Measurements from ENCODE around the gene GPR84.

The GPR84 gene

DNA sequence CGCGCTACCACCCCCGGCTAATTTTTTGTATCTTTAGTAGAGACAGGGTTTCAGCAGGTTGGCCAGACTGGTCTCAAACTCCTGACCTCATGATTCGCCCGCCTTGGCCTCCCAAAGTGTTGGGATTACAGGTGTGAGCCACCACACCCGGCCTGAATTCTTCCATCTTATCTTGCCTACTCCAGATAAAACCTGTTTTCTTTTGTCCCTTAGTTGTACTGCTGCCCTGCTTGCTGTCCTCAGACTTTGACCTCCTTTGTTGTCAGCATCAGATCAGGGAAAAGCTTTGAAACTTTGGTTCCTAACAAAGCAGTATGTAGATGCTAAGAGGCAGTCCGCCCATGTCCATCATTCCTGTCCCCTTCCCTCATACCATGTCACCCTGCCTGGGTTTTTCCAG is 23.4 kb downstream of the GPR84 start:
- peaks cover 0 to 33% (median 20%) of the 10 kb centered on the region in 4 donors for H3K4me1 ChIP-seq
- H3K27me3 ChIP-seq, result no peaks in the 10 kb centered on the region
- intact Hi-C loops (cut with DNase I; ENCODE audit: low total_unique reads), result no loop called here
- peaks cover 37 to 53% (median 44%) of the 10 kb centered on the region in 3 donors for H3K36me3 ChIP-seq
- TF ChIP-seq, protein P1, sequence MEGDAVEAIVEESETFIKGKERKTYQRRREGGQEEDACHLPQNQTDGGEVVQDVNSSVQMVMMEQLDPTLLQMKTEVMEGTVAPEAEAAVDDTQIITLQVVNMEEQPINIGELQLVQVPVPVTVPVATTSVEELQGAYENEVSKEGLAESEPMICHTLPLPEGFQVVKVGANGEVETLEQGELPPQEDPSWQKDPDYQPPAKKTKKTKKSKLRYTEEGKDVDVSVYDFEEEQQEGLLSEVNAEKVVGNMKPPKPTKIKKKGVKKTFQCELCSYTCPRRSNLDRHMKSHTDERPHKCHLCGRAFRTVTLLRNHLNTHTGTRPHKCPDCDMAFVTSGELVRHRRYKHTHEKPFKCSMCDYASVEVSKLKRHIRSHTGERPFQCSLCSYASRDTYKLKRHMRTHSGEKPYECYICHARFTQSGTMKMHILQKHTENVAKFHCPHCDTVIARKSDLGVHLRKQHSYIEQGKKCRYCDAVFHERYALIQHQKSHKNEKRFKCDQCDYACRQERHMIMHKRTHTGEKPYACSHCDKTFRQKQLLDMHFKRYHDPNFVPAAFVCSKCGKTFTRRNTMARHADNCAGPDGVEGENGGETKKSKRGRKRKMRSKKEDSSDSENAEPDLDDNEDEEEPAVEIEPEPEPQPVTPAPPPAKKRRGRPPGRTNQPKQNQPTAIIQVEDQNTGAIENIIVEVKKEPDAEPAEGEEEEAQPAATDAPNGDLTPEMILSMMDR (IDR thresholded peaks at IDR 0.05), result no peak
- H3K27ac ChIP-seq, result no peak overlapping the region
- H3K9me3 ChIP-seq, result no peaks in the 10 kb centered on the region
- H3K4me3 ChIP-seq, result no peak overlapping the region
- DNase-seq, result no peak

DNA sequence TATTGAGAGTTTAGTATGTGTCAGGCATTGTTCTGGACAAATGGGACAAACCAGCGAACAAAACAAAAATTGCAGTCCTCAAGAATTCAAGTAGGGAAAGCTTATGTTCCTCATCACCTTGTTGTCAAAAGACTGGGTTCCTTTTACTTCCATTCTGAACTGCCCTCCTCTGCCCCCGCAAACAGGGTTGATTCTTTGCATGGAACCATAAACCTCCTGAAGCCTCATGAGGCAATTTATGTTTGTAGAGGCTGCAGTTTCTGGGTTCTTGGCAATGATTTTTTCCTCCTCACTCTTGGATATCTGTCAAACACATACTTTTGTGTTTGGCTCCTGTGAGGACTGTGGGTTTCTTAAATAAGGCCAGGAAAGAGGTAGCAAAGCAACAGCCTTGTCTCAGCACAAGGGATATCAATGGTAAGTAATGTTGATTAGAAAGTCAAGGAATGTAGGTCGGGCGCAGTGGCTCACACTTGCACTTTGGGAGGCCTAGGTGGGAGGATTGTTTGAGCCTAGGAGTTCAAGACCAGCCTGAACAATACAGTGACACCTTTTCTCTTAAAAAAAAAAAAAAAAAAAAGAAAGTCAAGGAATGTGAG is 25.5 kb downstream of the GPR84 start:
- H3K4me3 ChIP-seq, result no peak overlapping the region
- H3K4me1 ChIP-seq, result peaks cover 0 to 37% (median 20%) of the 10 kb centered on the region in 4 donors
- no peaks in the 10 kb centered on the region for H3K27me3 ChIP-seq
- DNase-seq, result no peak
- intact Hi-C loops (cut with DNase I; ENCODE audit: low total_unique reads), result loop anchor here (10.0 kb wide), 1 partner anchor 874 kb away; no protein-coding TSS in a partner anchor
- H3K9me3 ChIP-seq, result no peaks in the 10 kb centered on the region
- TF ChIP-seq, protein P1 (IDR thresholded peaks at IDR 0.05), result no peak
- peak overlapping the region in 1 of 2 donors; percentile 12 for H3K27ac ChIP-seq
- H3K36me3 ChIP-seq, result peaks cover 19 to 33% (median 25%) of the 10 kb centered on the region in 3 donors

DNA sequence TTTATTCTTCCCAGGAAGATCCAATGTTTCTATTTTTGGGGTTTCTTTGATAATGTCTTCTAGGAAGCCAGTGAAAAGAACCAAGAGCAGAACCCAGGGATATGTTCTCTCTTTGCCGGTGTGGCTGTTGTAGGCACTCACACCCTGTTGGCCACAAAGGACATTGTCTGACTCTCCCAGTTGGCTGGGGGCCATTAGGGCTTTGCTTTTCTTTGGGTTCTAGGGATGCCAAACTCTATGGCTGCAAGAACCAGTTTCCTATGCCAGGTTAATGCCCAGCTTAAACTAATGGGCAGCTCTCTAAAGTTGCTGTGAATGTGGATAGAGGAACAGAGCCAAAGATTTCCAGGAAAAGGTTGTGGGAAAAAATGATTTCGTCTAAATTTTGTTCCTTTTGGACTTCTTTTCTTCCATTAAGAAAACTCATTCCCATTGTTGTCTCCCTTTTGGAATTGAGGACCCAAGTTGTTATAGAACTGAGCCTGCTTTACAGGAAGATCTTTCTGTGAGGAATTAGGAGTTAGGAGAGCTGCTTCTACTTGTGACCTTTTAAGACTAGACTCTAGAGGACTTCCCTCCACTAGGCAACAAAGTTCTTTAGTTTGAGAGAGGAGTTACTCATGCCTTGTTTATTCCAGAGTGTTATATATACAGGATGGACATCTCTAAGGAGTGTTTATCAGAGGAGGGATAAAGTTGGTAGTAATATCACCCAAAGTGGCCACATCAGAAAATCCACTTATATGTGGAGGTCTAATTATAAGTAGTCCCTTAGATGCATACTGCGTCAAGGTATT is 26.2 kb downstream of the GPR84 start:
- intact Hi-C loops (cut with DNase I; ENCODE audit: low total_unique reads), result loop anchor here (10.0 kb wide), 1 partner anchor 873 kb away; no protein-coding TSS in a partner anchor
- Histone ChIP-seq H3K27me3 (no peaks in the 10 kb centered on the region), H3K4me1 (peaks cover 0 to 37% (median 20%) of the 10 kb centered on the region in 4 donors), H3K27ac (peak overlapping the region; percentile 12 to 21), H3K9me3 (no peaks in the 10 kb centered on the region), H3K4me3 (no peak overlapping the region), H3K36me3 (peaks cover 11 to 26% (median 17%) of the 10 kb centered on the region in 3 donors)
- no peak for DNase-seq
- TF ChIP-seq, protein P1 (IDR thresholded peaks at IDR 0.05), result no peak

DNA sequence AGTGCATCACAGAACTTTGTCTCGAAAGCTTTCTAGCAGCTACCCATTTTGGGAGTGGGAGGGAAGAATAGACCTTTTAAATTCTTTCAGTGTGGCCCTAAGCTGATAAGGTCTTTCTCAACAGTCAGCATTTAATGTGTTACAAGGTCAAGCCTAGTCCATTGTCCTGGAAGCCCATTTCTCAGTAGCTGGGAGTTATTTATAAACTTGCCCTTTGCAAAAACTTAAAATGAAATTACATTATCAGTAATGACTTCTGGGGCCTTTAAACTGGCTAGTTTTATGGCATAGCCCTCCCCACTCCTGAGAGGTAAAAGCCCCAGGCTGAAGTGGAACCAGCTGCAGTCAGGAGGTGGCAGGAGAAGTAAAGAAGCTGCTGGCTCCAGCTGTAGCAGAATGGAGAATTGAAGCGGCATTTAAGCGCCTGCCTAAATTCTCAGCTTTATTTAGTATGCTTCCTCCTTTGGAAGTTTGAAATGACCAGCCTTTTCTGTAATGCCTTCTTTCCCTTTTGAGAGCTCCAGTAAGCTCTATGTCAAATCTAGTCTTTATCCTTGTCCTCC is 26.9 kb downstream of the GPR84 start:
- DNase-seq, result no peak
- intact Hi-C loops (cut with DNase I; ENCODE audit: low total_unique reads), result loop anchor here (10.0 kb wide), 1 partner anchor 873 kb away; no protein-coding TSS in a partner anchor
- Histone ChIP-seq H3K4me3 (no peak overlapping the region), H3K4me1 (peaks cover 0 to 37% (median 20%) of the 10 kb centered on the region in 4 donors), H3K27me3 (no peaks in the 10 kb centered on the region), H3K9me3 (no peaks in the 10 kb centered on the region), H3K27ac (peak overlapping the region; percentile 12 to 21), H3K36me3 (peaks cover 9 to 19% (median 11%) of the 10 kb centered on the region in 3 donors)
- TF ChIP-seq, protein P1 (IDR thresholded peaks at IDR 0.05), result no peak

DNA sequence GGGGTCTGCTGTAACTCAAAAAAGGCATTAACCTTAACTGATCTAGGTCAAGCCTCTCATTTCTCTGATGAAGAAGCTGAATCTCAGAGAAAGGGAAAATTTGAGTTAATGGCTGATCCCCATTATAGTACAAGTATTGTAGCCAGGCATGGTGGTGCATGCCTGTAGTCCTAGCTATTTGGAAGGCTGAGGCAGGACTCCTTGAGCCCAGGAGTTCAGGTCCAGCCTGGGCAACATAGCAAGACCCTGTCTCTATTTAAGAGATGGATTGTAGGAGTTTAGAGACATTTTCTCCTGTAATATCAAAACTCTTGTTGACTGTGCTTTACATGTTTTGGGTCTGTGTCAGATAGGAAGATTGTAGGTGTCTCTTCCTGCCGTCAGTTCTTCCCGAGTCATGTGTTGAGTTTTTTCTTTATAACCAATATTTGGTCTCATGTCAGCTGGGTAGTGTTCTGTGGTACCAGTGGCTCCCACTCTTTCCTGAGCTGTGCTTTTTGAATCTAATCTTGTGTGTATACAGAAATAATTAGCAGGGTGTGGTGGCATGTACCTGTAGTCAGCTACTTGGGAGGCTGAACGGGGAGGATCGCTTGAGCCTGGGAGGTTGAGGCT is 30.8 kb downstream of the GPR84 start:
- H3K27ac ChIP-seq, result no peak overlapping the region
- no peaks in the 10 kb centered on the region for H3K27me3 ChIP-seq
- no peak for DNase-seq
- peaks cover 0 to 52% (median 22%) of the 10 kb centered on the region in 4 donors for H3K4me1 ChIP-seq
- intact Hi-C loops (cut with DNase I; ENCODE audit: low total_unique reads), result loop anchor here (10.0 kb wide), 1 partner anchor 869 kb away; no protein-coding TSS in a partner anchor
- H3K36me3 ChIP-seq, result peaks cover 0 to 5% (median 0%) of the 10 kb centered on the region in 3 donors
- TF ChIP-seq, protein P1 (IDR thresholded peaks at IDR 0.05), result no peak
- no peaks in the 10 kb centered on the region for H3K9me3 ChIP-seq
- H3K4me3 ChIP-seq, result no peak overlapping the region
